ENCODE measurements around the gene PKP3. TPM values are rescaled to one million over a fixed set of nuclear protein-coding genes. Genes with fewer than 3 reads are reported as not detected.
"Not testable (repeated sequence)": the region's sequence is repeated elsewhere in the genome, so short reads cannot be mapped to it uniquely, and the experiment has no call there.

The PKP3 gene
- total RNA-seq, 1 donor from 2014 or later, result not detected

DNA sequence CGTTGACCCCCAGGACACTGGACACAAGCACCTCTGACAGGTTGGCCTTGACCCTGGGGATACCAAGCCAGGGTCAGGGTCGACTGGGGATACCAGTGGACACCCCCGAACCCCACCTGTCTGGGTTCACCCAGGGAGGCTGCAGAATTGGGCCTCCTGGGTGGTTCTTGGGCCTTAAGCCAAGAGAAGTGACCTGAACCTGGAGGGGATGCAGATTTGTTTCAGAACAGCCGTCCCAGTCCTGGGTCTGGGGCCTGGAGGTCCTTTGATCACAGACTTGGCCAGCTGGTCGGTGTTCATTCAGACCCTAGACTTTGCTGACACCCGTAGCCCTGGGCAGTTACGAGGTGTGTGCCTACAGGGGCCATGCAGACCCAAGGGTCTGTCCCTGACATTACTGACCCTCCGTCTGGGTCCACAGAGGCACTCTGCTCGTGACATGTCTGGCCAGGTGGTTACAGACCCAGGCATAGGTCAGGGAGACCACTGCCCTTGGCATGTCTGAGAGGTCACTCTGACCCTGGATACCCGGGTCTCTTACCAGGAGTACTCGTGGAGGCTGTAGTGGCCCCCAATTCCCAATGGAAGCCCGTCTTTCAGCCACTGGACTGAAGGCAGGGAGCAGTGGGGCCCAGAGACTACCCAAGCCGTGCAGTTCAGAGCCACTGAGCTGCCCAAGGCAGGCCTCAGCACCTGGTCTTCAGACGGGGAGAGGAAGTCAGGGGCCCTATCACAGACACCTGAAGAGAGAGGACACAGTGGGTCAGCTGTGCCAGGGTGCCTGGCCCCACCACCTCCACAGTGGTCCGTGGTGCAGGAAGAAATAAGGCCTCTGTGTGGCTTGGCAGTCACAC is 14.4 kb downstream of the PKP3 start:
- intact Hi-C loops (cut with micrococcal nuclease), result loop anchor here (5.0 kb wide), 1 partner anchor 51 kb away; no protein-coding TSS in a partner anchor

DNA sequence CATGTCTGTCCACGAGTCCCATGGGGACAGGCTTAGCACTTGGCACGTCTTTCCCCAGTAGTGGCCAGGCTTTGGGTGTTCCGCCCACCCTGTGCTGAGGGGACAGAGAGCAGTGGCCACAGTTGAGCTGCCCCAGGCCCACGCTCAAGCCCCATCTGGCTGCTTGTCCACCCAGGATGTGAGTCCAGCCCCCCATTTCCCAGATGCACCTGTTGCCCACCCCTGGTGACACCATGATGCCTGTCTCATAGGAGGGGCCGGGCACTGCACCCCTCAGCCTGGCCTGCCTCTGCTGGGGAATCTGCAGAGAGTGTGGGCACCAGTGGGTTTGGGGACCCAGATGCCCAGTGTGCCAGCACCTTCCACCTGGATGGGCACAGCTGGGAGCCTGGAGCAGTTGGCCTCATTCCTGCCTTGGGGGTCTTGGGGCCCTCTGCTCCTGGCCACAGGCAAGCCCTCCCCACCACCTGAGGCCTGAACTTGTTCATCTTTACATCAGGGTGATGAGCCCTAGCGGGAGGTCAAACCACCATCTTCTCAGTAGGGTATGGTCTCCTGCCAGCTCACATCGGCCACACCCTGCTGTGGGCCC is 15.1 kb downstream of the PKP3 start:
- intact Hi-C loops (cut with micrococcal nuclease), result loop anchor here (5.0 kb wide), 1 partner anchor 52 kb away; no protein-coding TSS in a partner anchor

GRCh38 chr11:409600-410483 is 15.8 kb downstream of the PKP3 start:
- intact Hi-C loops (cut with micrococcal nuclease), result loop anchor here (5.0 kb wide), 1 partner anchor 53 kb away; no protein-coding TSS in a partner anchor

DNA sequence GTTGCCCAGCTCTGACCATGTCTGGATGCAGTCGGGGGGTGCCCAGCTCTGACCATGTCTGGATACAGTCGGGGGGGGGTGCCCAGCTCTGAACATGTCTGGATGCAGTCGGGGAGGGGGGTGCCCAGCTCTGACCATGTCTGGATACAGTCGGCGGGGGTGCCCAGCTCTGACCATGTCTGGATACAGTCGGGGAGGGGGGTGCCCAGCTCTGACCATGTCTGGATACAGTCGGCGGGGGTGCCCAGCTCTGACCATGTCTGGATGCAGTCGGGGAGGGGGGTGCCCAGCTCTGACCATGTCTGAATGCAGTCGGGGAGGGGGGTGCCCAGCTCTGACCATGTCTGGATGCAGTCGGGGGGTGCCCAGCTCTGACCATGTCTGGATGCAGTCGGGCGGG is 16.7 kb downstream of the PKP3 start:
- intact Hi-C loops (cut with micrococcal nuclease), result not testable (repeated sequence)

GRCh38 chr11:411520-411919 is 17.5 kb downstream of the PKP3 start:
- intact Hi-C loops (cut with micrococcal nuclease), result not testable (repeated sequence)

DNA sequence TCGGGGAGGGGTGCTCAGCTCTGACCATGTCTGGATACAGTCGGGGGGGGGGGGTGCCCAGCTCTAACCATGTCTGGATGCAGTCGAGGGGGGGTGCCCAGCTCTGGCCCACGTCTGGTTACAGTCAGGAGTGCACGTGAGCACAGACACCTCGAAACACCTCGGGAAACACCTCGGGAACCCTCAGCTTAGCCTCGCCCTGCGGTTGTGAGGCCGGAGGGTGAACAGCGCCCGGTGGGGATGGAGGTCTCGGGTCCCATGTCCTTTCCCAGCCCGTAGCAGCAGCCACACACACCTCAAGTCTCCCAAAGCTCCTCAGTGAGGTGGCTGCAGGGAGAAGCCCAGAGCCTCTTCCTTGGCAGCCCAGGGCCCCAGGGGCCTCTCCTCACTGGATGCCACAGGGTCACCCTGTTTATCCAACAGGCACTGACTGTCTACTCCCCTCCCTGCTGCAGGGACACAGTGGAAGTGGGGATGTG is 18.7 kb downstream of the PKP3 start:
- intact Hi-C loops (cut with micrococcal nuclease), result no loop called here

GRCh38 chr11:413120-414081 is 19.4 kb downstream of the PKP3 start:
- intact Hi-C loops (cut with micrococcal nuclease), result loop anchor here (2.0 kb wide), 2 partner anchors 177 to 207 kb away; partner anchors contain the start of genes BET1L, PSMD13, RIC8A and SIRT3

DNA sequence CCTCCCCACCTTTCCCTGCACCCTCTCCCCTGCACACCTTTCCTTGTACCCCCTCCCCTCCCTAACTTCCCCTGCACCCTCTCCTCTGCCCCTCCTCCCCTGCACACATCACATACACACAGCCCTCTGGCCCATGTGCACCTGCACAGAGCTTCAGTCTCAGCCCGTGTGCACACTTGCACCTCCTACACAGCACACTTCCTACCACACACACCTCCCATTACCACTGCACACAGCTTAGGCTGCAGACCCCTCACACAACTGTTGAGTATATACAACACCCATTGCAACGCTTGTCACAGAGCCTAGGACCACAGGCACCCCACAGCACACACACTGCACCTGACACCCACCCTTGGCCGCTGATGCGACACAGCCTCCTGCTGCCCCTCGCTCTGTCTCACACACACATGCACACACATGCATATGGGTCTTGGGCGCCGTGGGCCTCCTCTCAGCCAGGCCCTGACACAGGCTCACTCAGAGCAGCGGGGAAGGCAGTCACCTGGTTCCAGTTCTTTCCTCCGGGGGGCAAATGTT is 20.4 kb downstream of the PKP3 start:
- intact Hi-C loops (cut with micrococcal nuclease), result loop anchor here (2.0 kb wide), 2 partner anchors 178 to 208 kb away; partner anchors contain the start of genes BET1L, PSMD13, RIC8A and SIRT3

- intact Hi-C loops (cut with micrococcal nuclease), result loop anchor here (1.0 to 2.0 kb wide), 4 partner anchors 33 to 209 kb away; partner anchors contain the start of genes BET1L, PSMD13, RIC8A and SIRT3
Measured at GRCh38 chr11:415640-416041, 21.6 kb downstream of the PKP3 start.

DNA sequence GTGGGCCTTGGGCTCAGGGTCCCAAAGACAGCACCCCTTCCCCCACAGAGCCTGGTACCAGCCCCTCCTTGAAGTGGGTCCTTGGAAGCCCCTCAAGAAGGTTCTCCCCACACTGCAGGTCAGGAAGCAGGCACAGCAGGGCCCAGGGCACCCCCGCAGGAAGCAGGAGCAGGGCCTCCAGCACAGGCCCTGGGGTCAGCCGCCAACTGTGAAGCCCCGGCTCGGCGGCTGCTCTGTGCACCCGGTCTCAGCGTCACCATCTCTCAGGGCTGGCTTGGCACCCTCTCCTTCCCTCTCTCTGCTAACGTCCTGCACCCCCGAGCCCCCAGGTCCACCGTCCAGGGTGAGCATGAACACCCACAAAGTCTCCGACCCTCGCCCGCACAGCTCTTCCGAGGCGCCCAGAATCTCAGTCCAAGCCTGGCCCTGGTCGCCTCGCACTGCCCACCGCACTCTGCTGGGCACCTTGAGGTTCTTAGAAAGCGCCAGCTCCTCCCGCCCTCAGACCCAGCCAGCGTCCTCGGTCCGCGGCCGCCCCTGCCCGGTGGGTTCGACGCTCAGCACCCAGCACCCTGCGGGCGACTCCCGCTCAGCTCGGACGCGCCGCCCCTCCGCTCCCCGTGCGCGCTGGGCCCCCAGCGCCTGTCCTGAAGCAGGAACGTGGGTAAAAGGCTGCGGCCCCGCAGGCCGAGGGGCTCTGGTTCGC is 22.2 kb downstream of the PKP3 start:
- intact Hi-C loops (cut with micrococcal nuclease), result no loop called here

DNA sequence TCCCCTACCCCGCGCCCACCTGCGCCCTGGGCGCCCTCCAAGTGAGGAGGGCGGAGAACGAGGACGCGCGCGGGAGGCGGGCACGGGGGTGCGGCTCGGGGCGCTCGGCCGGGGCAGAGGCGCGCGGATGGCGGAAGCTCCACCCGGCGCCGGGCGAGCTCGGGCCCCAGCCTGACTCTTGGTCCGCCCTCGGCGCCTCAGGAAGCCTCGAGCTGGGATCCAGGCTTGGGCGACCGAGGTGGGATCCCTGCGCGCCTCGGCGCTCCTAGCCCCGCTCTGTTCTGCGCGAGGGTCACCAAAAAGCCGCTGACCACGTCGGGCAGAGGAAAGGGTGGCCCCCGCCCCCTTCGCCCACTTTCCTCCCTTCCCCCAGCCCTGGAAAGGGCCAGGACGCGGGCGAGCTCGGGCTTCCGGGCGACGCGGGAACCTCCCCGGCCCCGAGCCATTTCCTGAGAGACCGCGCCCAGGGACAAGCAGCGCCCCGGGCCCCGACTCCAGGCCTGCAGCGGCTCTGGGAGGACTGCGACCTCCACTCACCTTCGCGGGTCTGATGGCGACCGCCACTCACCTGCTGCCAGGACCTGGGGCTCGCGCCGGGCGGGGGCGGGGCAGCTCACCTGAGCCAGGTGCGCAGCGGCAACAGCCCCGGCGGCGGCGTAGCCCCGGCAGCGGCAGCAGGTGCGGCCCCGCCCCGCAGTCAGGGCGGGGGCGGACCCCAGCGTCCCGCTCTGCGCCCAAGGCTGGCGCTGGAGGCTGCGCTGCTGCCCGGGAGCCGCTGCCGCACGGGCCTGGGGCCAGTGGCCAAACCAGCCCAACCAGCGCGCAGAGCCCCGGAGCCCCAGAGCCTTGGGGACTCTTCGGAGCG is 23.0 kb downstream of the PKP3 start:
- intact Hi-C loops (cut with micrococcal nuclease), result no loop called here

GRCh38 chr11:417652-418342 is 23.8 kb downstream of the PKP3 start:
- intact Hi-C loops (cut with micrococcal nuclease), result no loop called here

DNA sequence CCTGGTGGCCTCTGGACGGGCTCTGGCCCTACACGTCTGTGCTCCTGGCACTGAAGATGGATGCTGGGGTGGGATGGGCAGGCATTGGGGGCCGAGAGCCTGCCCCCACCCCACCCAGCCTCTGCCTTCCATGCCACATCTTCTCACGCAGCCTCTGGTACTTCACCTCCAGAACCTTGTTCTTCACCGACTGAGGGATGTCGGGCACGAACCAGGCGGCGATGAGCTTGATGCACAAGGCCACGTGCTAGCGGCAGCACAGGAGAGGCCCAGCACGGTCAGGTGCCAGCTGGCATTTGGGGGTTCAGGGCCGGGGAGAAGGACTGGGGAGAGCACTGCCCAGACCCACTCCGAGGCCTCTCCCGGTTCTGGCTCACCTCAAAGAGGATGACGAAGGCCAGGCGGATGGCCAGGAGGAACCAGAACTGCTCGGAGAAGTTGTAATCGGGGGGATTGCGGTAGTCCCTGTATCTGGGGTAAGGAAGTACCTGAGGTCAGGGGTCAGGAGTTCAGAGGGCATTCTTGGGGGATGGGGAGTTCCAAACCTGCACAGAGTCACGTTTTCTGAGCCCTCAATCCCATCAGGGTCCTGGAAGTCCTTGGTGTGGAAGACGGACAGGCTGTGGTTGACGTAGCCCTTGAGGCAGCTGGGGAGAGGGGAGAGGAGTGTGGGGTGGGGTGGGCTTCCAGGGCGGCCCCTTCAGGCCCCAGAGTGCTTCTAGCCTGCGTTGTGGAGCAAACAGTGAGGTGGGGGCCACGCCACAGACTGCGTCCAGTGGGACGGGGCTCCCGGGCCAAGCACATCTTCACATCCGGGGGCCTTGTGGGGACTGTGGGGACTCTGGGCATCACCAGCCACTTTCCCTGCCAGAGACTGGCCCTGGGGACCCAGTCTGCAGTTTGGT is 24.6 kb downstream of the PKP3 start:
- intact Hi-C loops (cut with micrococcal nuclease), result no loop called here

GRCh38 chr11:419248-420005 is 25.4 kb downstream of the PKP3 start:
- intact Hi-C loops (cut with micrococcal nuclease), result no loop called here

- intact Hi-C loops (cut with micrococcal nuclease), result no loop called here
Measured at GRCh38 chr11:420054-420910, 26.3 kb downstream of the PKP3 start.

Measured in T-helper 2 cell treated with Interferon-gamma antibody and Interleukin-4, amounts not matched to agents 100 ng/mL and 5 ng/mL, for 36 hours (primary cell).